Bronchial epithelial cell (primary cell): ENCODE results near the gene ITSN1. TPM values are rescaled to one million over a fixed set of nuclear protein-coding genes. Genes with fewer than 3 reads are reported as not detected.

Experiments
- DNase-seq: peaks from one replicate; pipeline ENCODE4 v3.0.0-alpha.2; 2010; ENCODE audit warnings: low read depth
- FAIRE-seq: peaks from 2 replicates; lab custom pipeline; 2011; peaks lifted over from hg19 to GRCh38; lab: Jason Lieb, UNC
- H3K27me3 ChIP-seq: 2 replicates; pipeline ENCODE4 v1.5.1; 2011; ENCODE audit warnings: low read length; ENCODE audit not compliant: control insufficient read depth, insufficient read depth
- H3K36me3 ChIP-seq: 2 replicates; pipeline ENCODE4 v1.5.1; 2011; ENCODE audit warnings: low read length; ENCODE audit not compliant: control insufficient read depth, insufficient read depth
- H3K4me3 ChIP-seq: 2 replicates; pipeline ENCODE4 v1.5.1; 2011; ENCODE audit warnings: mild to moderate bottlenecking, low read depth, low read length, control low read depth
- total RNA-seq: library from RNA; depleted of rRNA; stranded (reverse); fragments of >200 nt; gene quantifications from 2 replicates; pipeline ENCODE4 v1.2.1, GENCODE V29; 2014
- TF ChIP-seq, protein P1 (sequence below): IDR thresholded peaks from 2 replicates; pipeline ENCODE4 v1.5.1; 2011; ENCODE audit warnings: mild to moderate bottlenecking, moderate library complexity, low read length, control low read depth, inconsistent platforms; ENCODE audit not compliant: insufficient read depth, severe bottlenecking

ITSN1 gene
- total RNA-seq, 1 donor from 2014 or later: 15.0 TPM

DNA sequence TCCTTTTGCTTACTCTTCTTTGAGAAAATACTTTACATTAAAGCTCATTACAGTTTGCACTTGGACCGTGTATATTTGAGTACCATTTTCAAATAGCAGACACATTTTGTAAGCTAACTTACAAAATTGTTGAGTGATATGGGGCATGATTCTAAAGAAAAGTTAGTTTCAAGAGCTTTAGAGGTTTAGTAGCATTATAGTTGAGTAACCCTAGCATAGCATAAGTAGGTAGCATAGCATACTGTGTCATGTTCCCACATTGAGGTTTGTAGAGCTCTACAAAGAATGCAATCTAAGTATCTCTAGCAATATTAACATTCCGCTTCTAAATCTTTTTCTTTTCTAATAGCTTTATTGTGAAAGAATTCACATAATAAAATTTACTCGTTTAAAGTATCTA lies 92.0 kb downstream of the ITSN1 start:
- DNase-seq: no peak
- FAIRE-seq: no peak
- no peaks in the 10 kb centered on the region for H3K27me3 ChIP-seq
- peaks cover 1% of the 10 kb centered on the region for H3K36me3 ChIP-seq
- TF ChIP-seq, protein P1, sequence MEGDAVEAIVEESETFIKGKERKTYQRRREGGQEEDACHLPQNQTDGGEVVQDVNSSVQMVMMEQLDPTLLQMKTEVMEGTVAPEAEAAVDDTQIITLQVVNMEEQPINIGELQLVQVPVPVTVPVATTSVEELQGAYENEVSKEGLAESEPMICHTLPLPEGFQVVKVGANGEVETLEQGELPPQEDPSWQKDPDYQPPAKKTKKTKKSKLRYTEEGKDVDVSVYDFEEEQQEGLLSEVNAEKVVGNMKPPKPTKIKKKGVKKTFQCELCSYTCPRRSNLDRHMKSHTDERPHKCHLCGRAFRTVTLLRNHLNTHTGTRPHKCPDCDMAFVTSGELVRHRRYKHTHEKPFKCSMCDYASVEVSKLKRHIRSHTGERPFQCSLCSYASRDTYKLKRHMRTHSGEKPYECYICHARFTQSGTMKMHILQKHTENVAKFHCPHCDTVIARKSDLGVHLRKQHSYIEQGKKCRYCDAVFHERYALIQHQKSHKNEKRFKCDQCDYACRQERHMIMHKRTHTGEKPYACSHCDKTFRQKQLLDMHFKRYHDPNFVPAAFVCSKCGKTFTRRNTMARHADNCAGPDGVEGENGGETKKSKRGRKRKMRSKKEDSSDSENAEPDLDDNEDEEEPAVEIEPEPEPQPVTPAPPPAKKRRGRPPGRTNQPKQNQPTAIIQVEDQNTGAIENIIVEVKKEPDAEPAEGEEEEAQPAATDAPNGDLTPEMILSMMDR: no peak
- no peak overlapping the region for H3K4me3 ChIP-seq

DNA sequence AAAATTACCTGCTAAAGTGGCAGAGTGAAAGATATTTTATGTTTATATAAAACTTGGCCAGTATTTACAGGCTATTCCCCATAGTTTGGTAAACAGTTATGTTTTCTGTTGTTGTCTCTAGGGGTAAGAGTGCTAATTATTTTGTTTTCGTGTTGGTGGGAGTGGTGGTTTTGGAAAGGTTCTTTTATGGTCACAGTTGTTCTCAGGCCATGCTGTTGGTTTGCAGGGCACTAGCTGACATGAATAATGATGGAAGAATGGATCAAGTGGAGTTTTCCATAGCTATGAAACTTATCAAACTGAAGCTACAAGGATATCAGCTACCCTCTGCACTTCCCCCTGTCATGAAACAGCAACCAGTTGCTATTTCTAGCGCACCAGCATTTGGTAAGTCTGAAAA lies 92.5 kb downstream of the ITSN1 start:
- H3K36me3 ChIP-seq: peaks cover 1% of the 10 kb centered on the region
- H3K4me3 ChIP-seq: no peak overlapping the region
- TF ChIP-seq, protein P1: no peak
- H3K27me3 ChIP-seq: no peaks in the 10 kb centered on the region
- no peak for DNase-seq
- no peak for FAIRE-seq

DNA sequence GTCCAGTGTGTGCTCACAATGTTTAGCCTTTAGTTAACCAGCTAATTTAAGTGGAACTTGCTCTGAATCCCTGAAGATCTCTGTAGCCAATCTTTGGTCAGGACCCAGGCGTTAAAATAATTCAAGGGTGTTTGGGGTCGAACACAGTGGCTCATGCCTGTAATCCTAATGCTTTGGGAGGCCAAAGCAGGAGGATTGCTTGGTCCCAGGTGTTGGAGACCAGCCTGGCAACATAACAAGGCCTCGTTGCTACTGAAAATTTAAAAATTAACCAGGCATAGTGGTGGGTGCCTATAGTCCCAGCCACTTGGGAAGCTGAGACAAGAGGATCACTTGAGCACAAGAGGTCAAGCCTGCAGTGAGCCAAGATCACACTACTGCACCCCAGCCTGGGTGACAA lies 94.3 kb downstream of the ITSN1 start:
- no peak for FAIRE-seq
- no peak for DNase-seq
- peaks cover 1% of the 10 kb centered on the region for H3K36me3 ChIP-seq
- no peak overlapping the region for H3K4me3 ChIP-seq
- H3K27me3 ChIP-seq: no peaks in the 10 kb centered on the region
- TF ChIP-seq, protein P1: no peak

DNA sequence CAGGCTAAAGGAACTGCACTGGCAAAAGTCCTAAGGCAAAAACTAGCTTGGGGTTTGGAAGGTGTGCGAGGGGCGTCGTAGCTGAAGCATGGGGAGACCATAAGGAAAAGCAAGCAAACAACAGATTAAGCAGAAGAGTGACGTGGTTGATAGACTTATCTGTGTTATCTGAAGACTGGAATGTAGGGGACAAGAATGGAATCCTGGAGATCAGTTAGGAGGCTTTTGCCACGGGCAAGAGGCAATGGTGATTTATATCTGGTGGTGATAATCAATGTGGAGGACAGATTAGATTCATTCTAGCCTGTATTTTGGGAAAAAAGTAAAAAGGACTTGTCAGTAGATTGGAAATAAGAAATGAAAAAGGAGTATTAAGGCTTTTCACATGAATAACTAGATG lies 97.4 kb downstream of the ITSN1 start:
- DNase-seq (no peak), FAIRE-seq (no peak)
- H3K36me3 ChIP-seq: peaks cover 1% of the 10 kb centered on the region
- no peaks in the 10 kb centered on the region for H3K27me3 ChIP-seq
- H3K4me3 ChIP-seq: no peak overlapping the region
- TF ChIP-seq, protein P1: no peak

DNA sequence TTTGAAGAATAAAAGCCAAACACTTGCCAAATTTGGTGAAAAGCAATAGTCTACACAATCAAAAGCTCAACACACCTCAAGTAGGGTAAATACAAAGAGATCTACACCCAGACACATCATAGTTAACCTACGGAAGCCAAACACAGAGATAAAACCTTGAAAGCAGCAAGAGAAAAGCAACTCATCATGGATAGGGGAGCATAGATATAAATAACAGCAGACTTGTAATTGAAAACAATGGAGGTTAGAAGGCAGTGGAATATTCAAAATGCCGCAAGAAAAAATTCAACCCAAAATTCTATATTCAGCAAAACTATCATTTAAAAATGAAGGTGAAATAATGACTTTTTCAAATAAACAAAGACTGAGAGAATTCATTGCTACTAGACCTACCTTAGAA lies 105.1 kb downstream of the ITSN1 start:
- H3K27me3 ChIP-seq: no peaks in the 10 kb centered on the region
- TF ChIP-seq, protein P1: no peak
- DNase-seq (no peak), FAIRE-seq (no peak)
- no peaks in the 10 kb centered on the region for H3K36me3 ChIP-seq
- no peak overlapping the region for H3K4me3 ChIP-seq

DNA sequence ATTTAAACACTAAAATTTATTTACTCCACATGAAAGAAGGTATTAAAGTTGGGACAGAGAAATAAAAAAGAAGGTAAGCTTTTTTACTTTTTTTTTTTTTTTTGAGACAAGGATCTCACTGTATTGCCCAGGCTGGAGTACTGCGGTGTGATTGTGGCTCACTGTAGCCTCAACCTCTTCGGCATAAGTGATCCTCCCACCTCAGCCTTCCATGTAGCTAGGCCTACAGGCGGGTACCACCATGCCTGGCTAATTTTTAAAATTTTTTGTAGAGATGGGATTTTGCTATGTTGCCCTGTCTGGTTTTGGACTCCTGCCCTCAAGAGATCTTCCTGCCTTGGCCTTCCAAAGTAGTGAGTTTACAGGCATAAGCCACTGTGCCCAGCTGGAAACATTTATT lies 106.6 kb downstream of the ITSN1 start:
- Histone ChIP-seq H3K27me3 (no peaks in the 10 kb centered on the region), H3K36me3 (no peaks in the 10 kb centered on the region), H3K4me3 (no peak overlapping the region)
- TF ChIP-seq, protein P1: no peak
- FAIRE-seq (no peak), DNase-seq (no peak)
